Esophagus muscularis mucosa (tissue), 3 donors: Measurements from ENCODE around the gene EXOC8.

Experiments used
- POLR2A ChIP-seq: fragments of 450-650 bp; IDR thresholded peaks from one replicate; pipeline ENCODE4 v1.6.1; 2017; ENCODE audit warnings: antibody characterized with exemption, moderate library complexity, mild to moderate bottlenecking, low read depth
- TF ChIP-seq, protein P1 (sequence below), 3 experiments: fragments of 200-600 bp in 2 of 3; fragments of 450-650 bp in 1 of 3; sonication (generic) in 2 of 3; IDR thresholded peaks; one replicate each; pipeline ENCODE4 v1.5.1; 2017 to 2019; ENCODE audit warnings: antibody characterized with exemption in 3 of 3, mild to moderate bottlenecking in 2 of 3, moderate library complexity in 1 of 3

- no peak for TF ChIP-seq POLR2A
- TF ChIP-seq, protein P1, sequence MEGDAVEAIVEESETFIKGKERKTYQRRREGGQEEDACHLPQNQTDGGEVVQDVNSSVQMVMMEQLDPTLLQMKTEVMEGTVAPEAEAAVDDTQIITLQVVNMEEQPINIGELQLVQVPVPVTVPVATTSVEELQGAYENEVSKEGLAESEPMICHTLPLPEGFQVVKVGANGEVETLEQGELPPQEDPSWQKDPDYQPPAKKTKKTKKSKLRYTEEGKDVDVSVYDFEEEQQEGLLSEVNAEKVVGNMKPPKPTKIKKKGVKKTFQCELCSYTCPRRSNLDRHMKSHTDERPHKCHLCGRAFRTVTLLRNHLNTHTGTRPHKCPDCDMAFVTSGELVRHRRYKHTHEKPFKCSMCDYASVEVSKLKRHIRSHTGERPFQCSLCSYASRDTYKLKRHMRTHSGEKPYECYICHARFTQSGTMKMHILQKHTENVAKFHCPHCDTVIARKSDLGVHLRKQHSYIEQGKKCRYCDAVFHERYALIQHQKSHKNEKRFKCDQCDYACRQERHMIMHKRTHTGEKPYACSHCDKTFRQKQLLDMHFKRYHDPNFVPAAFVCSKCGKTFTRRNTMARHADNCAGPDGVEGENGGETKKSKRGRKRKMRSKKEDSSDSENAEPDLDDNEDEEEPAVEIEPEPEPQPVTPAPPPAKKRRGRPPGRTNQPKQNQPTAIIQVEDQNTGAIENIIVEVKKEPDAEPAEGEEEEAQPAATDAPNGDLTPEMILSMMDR (IDR thresholded peaks at IDR 0.05): no peak
These were observed 16.8 kb upstream of the EXOC8 start for GRCh38 chr1:231354330-231355020.
